Neutrophil (primary cell): ENCODE measurements around the gene CD19.
"Not testable (repeated sequence)": the region's sequence is repeated elsewhere in the genome, so short reads cannot be mapped to it uniquely, and the experiment has no call there.

Experiments
- H3K27ac ChIP-seq: fragments of 200-600 bp; sonication (generic); 2 replicates; pipeline ENCODE4 v1.5.1; 2016; ENCODE audit warnings: mild to moderate bottlenecking, moderate library complexity
- H3K27me3 ChIP-seq: fragments of 200-600 bp; sonication (generic); 2 replicates; pipeline ENCODE4 v1.6.0; 2016; ENCODE audit warnings: mild to moderate bottlenecking
- H3K36me3 ChIP-seq: fragments of 200-600 bp; sonication (generic); 2 replicates; pipeline ENCODE4 v1.5.1; 2017
- H3K4me1 ChIP-seq, 2 experiments: fragments of 200-600 bp in 1 of 2; sonication (generic) in 1 of 2; 1 replicate in 1 of 2; 2 replicates in 1 of 2; pipeline versions ENCODE4 v1.5.1 to v1.6.1; 2013 to 2016; ENCODE audit warnings: low read depth in 1 of 2, low read length in 1 of 2, mild to moderate bottlenecking in 1 of 2, moderate library complexity in 1 of 2; ENCODE audit not compliant: control insufficient read depth in 1 of 2, insufficient read depth in 1 of 2
- H3K4me3 ChIP-seq, 2 experiments: fragments of 200-600 bp in 1 of 2; sonication (generic) in 1 of 2; 1 replicate in 1 of 2; 2 replicates in 1 of 2; pipeline ENCODE4 v1.5.1; 2013 to 2016; ENCODE audit warnings: low read depth in 1 of 2, low read length in 1 of 2, mild to moderate bottlenecking in 1 of 2, moderate library complexity in 1 of 2
- H3K9me3 ChIP-seq: fragments of 200-600 bp; sonication (generic); 2 replicates; pipeline ENCODE4 v1.5.1; 2016
- CTCF ChIP-seq: fragments of 200-600 bp; sonication (generic); IDR thresholded peaks from 2 replicates; pipeline ENCODE4 v1.5.1; 2016; ENCODE audit warnings: antibody characterized with exemption

CD19 gene

GRCh38 chr16:28925386-28926228 lies 6.2 kb upstream of the CD19 start:
- TF ChIP-seq CTCF, result no peak
- H3K9me3 ChIP-seq, result no peaks in the 10 kb centered on the region
- H3K4me3 ChIP-seq, result peak overlapping the region; percentile 91 to 94
- peaks cover 14% of the 10 kb centered on the region in 2 experiments for H3K4me1 ChIP-seq
- peaks cover 4% of the 10 kb centered on the region for H3K36me3 ChIP-seq
- H3K27ac ChIP-seq, result peak overlapping the region; percentile 94
- H3K27me3 ChIP-seq, result no peaks in the 10 kb centered on the region

GRCh38 chr16:28926284-28926683 lies 5.5 kb upstream of the CD19 start:
- Histone ChIP-seq H3K4me3 (peak overlapping the region in 1 of 2 experiments; percentile 94), H3K4me1 (peaks cover 14 to 16% of the 10 kb centered on the region in 2 experiments), H3K27ac (peak overlapping the region; percentile 94)
- H3K9me3 ChIP-seq, H3K36me3 ChIP-seq, H3K27me3 ChIP-seq: not testable (repeated sequence)

GRCh38 chr16:28927815-28928214 lies 4.0 kb upstream of the CD19 start:
- no peaks in the 10 kb centered on the region for H3K9me3 ChIP-seq
- H3K27me3 ChIP-seq, result no peaks in the 10 kb centered on the region
- no peak overlapping the region for H3K27ac ChIP-seq
- no peak for TF ChIP-seq CTCF
- no peak overlapping the region for H3K4me3 ChIP-seq
- peaks cover 14 to 16% of the 10 kb centered on the region in 2 experiments for H3K4me1 ChIP-seq
- H3K36me3 ChIP-seq, result peaks cover 4% of the 10 kb centered on the region

- no peaks in the 10 kb centered on the region for H3K27me3 ChIP-seq
- peaks cover 8 to 12% of the 10 kb centered on the region in 2 experiments for H3K4me1 ChIP-seq
- H3K27ac ChIP-seq, result no peak overlapping the region
- no peaks in the 10 kb centered on the region for H3K36me3 ChIP-seq
- no peak overlapping the region for H3K4me3 ChIP-seq
- H3K9me3 ChIP-seq, result no peaks in the 10 kb centered on the region
- TF ChIP-seq CTCF, result no peak
Measured at GRCh38 chr16:28930203-28930602, 1.6 kb upstream of the CD19 start.

GRCh38 chr16:28930652-28931051 lies 1.1 kb upstream of the CD19 start:
- TF ChIP-seq CTCF, result no peak
- no peak overlapping the region for H3K27ac ChIP-seq

GRCh38 chr16:28932339-28933141 lies 769 bp downstream of the CD19 start:
- no peak for TF ChIP-seq CTCF
- H3K27me3 ChIP-seq, result no peaks in the 10 kb centered on the region
- no peak overlapping the region for H3K4me3 ChIP-seq
- H3K36me3 ChIP-seq, result no peaks in the 10 kb centered on the region
- H3K4me1 ChIP-seq, result peaks cover 12 to 15% of the 10 kb centered on the region in 2 experiments
- no peaks in the 10 kb centered on the region for H3K9me3 ChIP-seq
- H3K27ac ChIP-seq, result no peak overlapping the region

More at GRCh38 chr16:28930652-28931051, 1.1 kb upstream of the CD19 start:
- Histone ChIP-seq H3K36me3 (no peaks in the 10 kb centered on the region), H3K9me3 (no peaks in the 10 kb centered on the region), H3K4me1 (peaks cover 5 to 9% of the 10 kb centered on the region in 2 experiments), H3K4me3 (no peak overlapping the region), H3K27me3 (no peaks in the 10 kb centered on the region)
